Naive thymus-derived CD8-positive, alpha-beta T cell (primary cell): ENCODE measurements around the gene SCN4B. TPM values are rescaled to one million over a fixed set of nuclear protein-coding genes. Genes with fewer than 3 reads are reported as not detected.

Experiments
- ATAC-seq, 2 donors: fragments of 150-1000 bp; cut with Tn5 transposase in 1 of 2; sonication (Bioruptor Pico), chemical (Tn5 transposase) in 1 of 2; 1 replicate in 1 of 2; 2 replicates in 1 of 2; pipeline ENCODE4 v1.10.0; 2021; ENCODE audit warnings: mild to moderate bottlenecking in 2 of 2, moderate library complexity in 2 of 2
- POLR2A ChIA-PET: fragments of 350-600 bp; sonication (Branson Sonifier 250); formaldehyde crosslinking; loops from one replicate; lab custom pipeline; 2021; ENCODE audit warnings: antibody characterized with exemption; lab: Charles Lee
- DNase-seq, 10 donors: peaks; one replicate each; pipeline versions ENCODE4 v3.0.0 to v3.0.0-alpha.2; 2020 to 2022
- H3K27ac Mint-ChIP-seq, 10 donors: one replicate each; pipeline ENCODE4 v1.8.0; 2020 to 2022; ENCODE audit warnings: mild to moderate bottlenecking in 10 of 10, mixed read lengths in 10 of 10, moderate library complexity in 4 of 10, inconsistent platforms in 1 of 10
- H3K27me3 Mint-ChIP-seq, 5 donors: one replicate each; pipeline ENCODE4 v1.8.0; 2021 to 2022; ENCODE audit warnings: mixed read lengths in 5 of 5
- H3K36me3 Mint-ChIP-seq, 3 donors: one replicate each; pipeline ENCODE4 v1.8.0; 2020 to 2022; ENCODE audit warnings: mixed read lengths in 3 of 3, mild to moderate bottlenecking in 2 of 3, inconsistent platforms in 1 of 3
- H3K4me1 Mint-ChIP-seq, 4 donors: one replicate each; pipeline ENCODE4 v1.8.0; 2021 to 2022; ENCODE audit warnings: mixed read lengths in 4 of 4
- H3K4me3 Mint-ChIP-seq, 10 donors: one replicate each; pipeline ENCODE4 v1.8.0; 2020 to 2022; ENCODE audit warnings: mild to moderate bottlenecking in 10 of 10, mixed read lengths in 10 of 10, moderate library complexity in 6 of 10, inconsistent platforms in 1 of 10
- H3K9me3 Mint-ChIP-seq, 9 donors: one replicate each; pipeline ENCODE4 v1.8.0; 2020 to 2022; ENCODE audit warnings: mixed read lengths in 9 of 9, mild to moderate bottlenecking in 3 of 9, inconsistent platforms in 1 of 9, moderate library complexity in 1 of 9
- polyA plus RNA-seq, 3 donors: library from polyadenylated mRNA; unstranded; fragments of 300-500 nt; fragmentation: Illumina TruSeq; gene quantifications; one replicate each; pipeline ENCODE4 v1.2.3, GENCODE V29; 2021
- total RNA-seq, 8 experiments: library from RNA in 2 of 8; stranded (reverse) in 2 of 8; gene quantifications; one replicate each; pipeline ENCODE4 v1.2.3 and lab custom pipeline; 2021 to 2026

SCN4B gene
- total and polyA plus RNA-seq, 5 experiments from 2014 or later = not detected

DNA sequence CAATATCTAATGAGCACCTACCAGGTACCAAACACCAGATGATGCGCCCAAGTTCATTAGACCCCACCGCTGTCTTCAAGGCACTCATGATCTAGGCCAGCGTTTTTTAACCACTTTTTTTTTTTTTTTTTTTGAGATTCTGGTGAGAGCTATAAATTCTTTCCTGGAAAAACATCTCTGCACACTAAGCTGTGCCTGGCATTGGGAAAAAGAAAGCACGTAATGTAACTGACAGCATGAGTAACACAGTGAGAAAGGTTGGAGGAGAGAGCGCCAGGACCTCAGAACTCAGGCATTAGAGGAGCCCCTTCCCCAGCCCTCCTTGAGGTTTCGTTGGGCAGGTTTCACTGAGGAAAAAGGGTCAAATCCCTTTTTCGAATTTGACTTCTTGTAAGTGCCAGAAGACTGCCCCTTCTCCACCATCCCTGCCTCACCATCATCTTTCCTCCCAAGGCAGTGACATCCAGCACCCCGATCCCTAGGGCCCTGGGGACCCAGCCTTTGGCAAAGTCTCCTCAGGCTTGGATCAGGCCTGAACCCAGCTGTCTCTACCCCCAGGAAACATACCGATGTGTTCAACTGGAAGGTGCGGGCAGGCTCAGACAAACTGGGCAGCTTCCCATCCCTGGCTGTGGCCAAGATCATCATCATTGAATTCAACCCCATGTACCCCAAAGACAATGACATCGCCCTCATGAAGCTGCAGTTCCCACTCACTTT is 39.8 kb downstream of the SCN4B start:
- POLR2A ChIA-PET = interaction anchor here (0.6 kb wide), 2 partner anchors 9 to 405 kb away, joined by 3 read pairs; no protein-coding TSS in a partner anchor
- no peaks in the 10 kb centered on the region for H3K9me3 Mint-ChIP-seq
- no peak overlapping the region for H3K27ac Mint-ChIP-seq
- H3K36me3 Mint-ChIP-seq = no peaks in the 10 kb centered on the region
- DNase-seq (no peak), ATAC-seq (no peak)
- H3K27me3 Mint-ChIP-seq = peaks cover 0 to 8% (median 4%) of the 10 kb centered on the region in 5 donors
- no peak overlapping the region for H3K4me3 Mint-ChIP-seq
- H3K4me1 Mint-ChIP-seq = peaks cover 6 to 25% (median 13%) of the 10 kb centered on the region in 4 donors

DNA sequence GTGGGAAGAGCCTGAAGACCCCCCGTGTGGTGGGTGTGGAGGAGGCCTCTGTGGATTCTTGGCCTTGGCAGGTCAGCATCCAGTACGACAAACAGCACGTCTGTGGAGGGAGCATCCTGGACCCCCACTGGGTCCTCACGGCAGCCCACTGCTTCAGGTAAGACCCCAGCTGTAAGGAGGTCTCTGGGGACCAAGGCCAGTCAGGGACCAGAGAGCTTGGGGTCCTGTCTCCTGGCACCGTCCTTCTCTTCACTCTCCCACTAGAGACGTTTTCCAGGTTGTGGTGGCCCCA is 40.9 kb downstream of the SCN4B start:
- no peak for ATAC-seq
- POLR2A ChIA-PET = no interaction called here
- Mint-ChIP-seq H3K36me3 (no peaks in the 10 kb centered on the region), H3K27ac (no peak overlapping the region), H3K4me1 (peaks cover 0 to 13% (median 3%) of the 10 kb centered on the region in 4 donors), H3K9me3 (no peaks in the 10 kb centered on the region), H3K27me3 (peaks cover 0 to 8% (median 4%) of the 10 kb centered on the region in 5 donors), H3K4me3 (no peak overlapping the region)
- no peak for DNase-seq

DNA sequence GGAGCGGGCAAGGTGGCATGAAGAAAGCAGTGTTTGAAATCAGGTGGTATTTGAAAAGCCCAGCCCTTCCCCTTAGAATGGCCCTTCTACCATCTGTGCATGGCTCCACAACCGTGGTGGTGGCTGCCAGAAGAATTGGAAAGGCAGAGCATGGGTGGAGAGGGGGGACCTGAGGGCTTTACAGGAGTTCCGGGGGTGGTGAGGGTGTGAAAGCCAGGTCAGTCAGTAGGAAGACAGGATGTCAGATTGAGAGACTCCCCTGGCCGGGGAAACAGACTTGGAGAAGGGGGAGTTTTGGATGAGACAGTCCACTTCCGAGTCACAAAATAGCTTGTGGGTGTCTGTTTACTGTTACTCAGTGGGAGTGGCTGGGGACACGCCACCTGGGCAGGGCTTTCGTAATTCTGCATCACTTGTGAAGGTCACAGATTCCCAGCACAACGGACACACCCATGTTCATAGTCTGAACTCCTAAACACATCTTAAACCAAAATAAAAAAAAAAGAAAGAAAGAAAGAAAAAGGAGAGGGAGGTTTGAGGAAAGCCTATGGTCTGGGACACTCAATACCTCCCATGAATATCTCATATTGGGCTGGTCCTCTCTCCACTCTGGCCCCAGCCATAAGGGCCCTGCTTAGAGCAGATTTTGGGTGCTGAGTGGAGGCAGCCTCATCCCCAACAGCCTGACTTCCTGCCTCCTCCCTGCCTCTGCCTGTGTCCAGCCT is 41.4 kb downstream of the SCN4B start:
- H3K27ac Mint-ChIP-seq = no peak overlapping the region
- no peak for ATAC-seq
- H3K4me1 Mint-ChIP-seq = peaks cover 0 to 13% (median 3%) of the 10 kb centered on the region in 4 donors
- peaks cover 0 to 8% (median 4%) of the 10 kb centered on the region in 5 donors for H3K27me3 Mint-ChIP-seq
- no peak overlapping the region for H3K4me3 Mint-ChIP-seq
- POLR2A ChIA-PET = no interaction called here
- H3K36me3 Mint-ChIP-seq = no peaks in the 10 kb centered on the region
- no peaks in the 10 kb centered on the region for H3K9me3 Mint-ChIP-seq
- no peak for DNase-seq

DNA sequence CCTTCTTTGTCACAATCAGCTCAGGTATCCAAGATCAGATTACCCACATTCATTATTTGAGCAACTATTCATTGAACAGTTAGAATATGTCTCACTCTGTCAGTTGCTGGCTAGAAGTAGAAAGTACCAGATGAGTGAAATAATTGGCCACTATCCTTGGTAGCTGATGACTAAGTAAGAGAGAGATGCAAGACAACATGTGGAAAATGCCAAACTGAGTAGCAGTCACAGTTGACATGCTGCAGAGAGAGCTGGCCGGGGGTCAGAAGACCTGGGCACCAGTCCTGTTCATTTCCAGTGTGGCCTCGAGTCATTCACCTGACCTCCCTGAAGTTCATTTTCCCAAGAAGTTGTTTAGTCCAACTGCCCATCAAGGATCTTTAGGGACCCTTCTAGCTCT is 43.4 kb downstream of the SCN4B start:
- H3K9me3 Mint-ChIP-seq = no peaks in the 10 kb centered on the region
- H3K4me3 Mint-ChIP-seq = no peak overlapping the region
- DNase-seq = no peak
- peaks cover 0 to 5% (median 3%) of the 10 kb centered on the region in 5 donors for H3K27me3 Mint-ChIP-seq
- H3K4me1 Mint-ChIP-seq = peaks cover 0 to 3% (median 1%) of the 10 kb centered on the region in 4 donors
- ATAC-seq = no peak
- H3K27ac Mint-ChIP-seq = no peak overlapping the region
- no peaks in the 10 kb centered on the region for H3K36me3 Mint-ChIP-seq
- POLR2A ChIA-PET = no interaction called here

DNA sequence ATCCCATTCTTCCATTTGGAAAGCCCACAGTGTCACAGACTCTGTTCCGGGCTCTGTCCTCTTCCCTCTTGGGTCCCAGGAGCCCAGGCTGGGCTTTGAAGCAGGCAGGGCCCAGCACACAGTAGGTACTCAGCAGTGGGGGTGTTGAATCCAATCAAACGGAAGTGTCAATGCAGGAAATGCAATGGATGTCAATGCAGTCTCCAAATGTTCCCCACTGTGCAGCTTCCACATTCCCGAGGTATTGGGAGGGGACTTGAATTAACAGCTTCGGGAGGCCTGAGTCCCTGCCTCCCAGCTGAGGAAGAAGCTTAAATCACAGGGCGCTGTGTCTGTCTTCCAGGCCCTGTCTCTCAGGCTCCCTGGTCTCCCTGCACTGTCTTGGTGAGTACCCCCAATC is 44.1 kb downstream of the SCN4B start:
- peaks cover 0 to 3% (median 0%) of the 10 kb centered on the region in 4 donors for H3K4me1 Mint-ChIP-seq
- POLR2A ChIA-PET = no interaction called here
- ATAC-seq (no peak), DNase-seq (no peak)
- no peak overlapping the region for H3K27ac Mint-ChIP-seq
- H3K27me3 Mint-ChIP-seq = peaks cover 0 to 5% (median 3%) of the 10 kb centered on the region in 5 donors
- H3K36me3 Mint-ChIP-seq = no peaks in the 10 kb centered on the region
- no peak overlapping the region for H3K4me3 Mint-ChIP-seq
- H3K9me3 Mint-ChIP-seq = no peaks in the 10 kb centered on the region

DNA sequence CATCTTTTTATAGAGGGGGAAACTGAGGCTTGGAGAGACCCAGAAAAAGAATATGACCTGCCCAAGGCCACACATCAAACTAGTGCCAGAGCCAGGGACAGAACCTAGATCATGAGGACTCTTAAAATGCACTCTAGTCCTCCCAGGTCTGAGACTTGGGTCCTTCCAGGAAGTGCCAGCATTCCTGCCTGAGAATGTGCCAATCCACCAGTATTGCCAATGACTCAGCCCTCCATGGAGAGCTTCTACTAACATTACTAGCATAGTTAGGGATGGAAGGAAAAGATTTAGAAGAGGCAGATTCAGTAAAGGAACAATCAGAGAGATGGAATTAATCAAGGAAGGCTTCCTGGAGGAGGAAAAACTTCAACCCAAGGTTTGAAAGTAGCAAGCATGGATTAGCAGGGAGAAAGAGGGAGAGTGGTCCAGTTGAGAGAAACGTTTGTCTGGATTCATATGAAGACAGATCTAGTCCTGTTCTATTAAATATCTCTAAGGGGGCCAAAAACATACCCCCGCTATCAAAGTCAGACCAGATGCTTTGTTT is 45.8 kb downstream of the SCN4B start:
- POLR2A ChIA-PET = no interaction called here
- Mint-ChIP-seq H3K4me1 (peaks cover 0 to 4% (median 0%) of the 10 kb centered on the region in 4 donors), H3K27ac (peak overlapping the region in 1 of 10 donors; percentile 48), H3K4me3 (no peak overlapping the region), H3K36me3 (no peaks in the 10 kb centered on the region), H3K9me3 (no peaks in the 10 kb centered on the region), H3K27me3 (peaks cover 0 to 3% (median 2%) of the 10 kb centered on the region in 5 donors)
- DNase-seq (no peak), ATAC-seq (no peak)

DNA sequence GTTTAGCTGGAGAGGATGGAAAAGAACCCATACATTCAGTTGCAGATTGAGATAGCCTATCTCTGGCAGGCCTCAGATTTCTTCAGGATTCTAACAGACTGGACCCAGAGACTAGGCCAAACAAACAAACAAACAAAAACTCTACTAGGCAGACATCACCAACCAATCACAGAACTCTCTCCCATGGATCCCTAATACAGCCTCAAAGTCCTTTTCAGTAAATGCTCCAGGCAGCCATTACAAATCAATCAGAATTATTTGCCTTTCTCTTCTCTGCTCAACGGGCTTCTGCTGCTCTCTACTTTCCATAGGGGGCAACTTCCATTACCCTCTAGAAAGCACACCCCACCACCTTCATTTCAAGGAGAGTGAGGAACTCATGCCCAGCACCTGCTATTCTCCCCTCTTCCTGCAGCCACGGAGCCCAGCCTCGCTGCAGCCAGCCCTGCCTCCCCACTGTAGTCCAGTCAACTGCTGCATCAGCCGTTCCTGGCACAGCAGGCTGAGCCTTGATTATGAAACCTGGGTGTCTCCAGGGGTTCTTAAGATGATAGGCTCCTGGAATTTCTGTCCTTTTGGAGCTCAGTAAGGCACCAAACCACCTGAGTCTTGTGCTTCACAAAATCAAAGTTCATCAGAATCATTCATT is 46.8 kb downstream of the SCN4B start:
- Mint-ChIP-seq H3K4me1 (peaks cover 0 to 4% (median 0%) of the 10 kb centered on the region in 4 donors), H3K4me3 (no peak overlapping the region), H3K9me3 (no peaks in the 10 kb centered on the region), H3K27ac (peak overlapping the region in 1 of 10 donors; percentile 12), H3K27me3 (peaks cover 0 to 3% (median 2%) of the 10 kb centered on the region in 5 donors), H3K36me3 (no peaks in the 10 kb centered on the region)
- DNase-seq = no peak
- POLR2A ChIA-PET = no interaction called here
- no peak for ATAC-seq

DNA sequence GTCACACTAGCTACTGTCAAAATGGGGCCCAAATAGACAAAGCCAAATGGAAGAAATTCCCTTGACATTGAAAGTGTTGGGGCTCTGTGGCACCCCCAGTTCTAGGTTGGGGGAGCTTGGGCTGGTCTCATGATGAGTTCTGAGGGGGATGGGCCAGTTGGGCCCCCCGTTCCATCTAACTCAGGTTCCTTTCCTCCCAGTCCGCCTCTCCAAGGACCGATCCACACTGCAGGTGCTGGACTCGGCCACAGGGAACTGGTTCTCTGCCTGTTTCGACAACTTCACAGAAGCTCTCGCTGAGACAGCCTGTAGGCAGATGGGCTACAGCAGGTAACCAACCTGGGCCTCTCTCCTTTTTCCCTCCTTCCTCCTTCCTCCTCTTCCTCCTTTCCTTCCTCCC is 48.1 kb downstream of the SCN4B start:
- peaks cover 0 to 2% (median 0%) of the 10 kb centered on the region in 5 donors for H3K27me3 Mint-ChIP-seq
- POLR2A ChIA-PET = interaction anchor here (0.6 kb wide), 1 partner anchor 414 kb away, joined by 3 read pairs; no protein-coding TSS in a partner anchor
- no peak for ATAC-seq
- no peak overlapping the region for H3K27ac Mint-ChIP-seq
- H3K4me3 Mint-ChIP-seq = no peak overlapping the region
- no peaks in the 10 kb centered on the region for H3K9me3 Mint-ChIP-seq
- H3K36me3 Mint-ChIP-seq = no peaks in the 10 kb centered on the region
- H3K4me1 Mint-ChIP-seq = peaks cover 0 to 2% (median 0%) of the 10 kb centered on the region in 4 donors
- no peak for DNase-seq

DNA sequence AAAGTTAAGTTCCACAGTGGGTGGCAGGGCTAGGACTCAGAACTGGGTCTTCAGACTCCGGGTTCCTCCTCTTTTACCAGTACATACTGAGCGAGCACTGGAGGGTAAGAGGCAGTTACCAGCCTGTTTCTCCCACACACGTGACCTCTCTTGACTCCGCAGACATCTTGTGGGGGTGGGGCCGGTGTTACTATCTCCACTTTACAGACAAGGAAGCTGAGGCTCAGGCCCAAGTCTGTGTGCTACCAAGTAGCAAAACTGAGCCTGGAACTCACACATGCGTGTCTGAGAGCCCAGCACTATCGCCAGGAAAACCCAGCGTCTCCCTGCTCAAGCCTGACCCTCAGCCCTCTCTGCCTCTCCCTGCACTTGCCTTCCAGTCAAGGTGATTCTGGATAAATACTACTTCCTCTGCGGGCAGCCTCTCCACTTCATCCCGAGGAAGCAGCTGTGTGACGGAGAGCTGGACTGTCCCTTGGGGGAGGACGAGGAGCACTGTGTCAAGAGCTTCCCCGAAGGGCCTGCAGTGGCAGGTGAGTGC is 49.8 kb downstream of the SCN4B start:
- DNase-seq = no peak
- Mint-ChIP-seq H3K4me1 (peaks cover 0 to 2% (median 0%) of the 10 kb centered on the region in 4 donors), H3K36me3 (no peaks in the 10 kb centered on the region), H3K27ac (no peak overlapping the region), H3K9me3 (no peaks in the 10 kb centered on the region), H3K4me3 (no peak overlapping the region), H3K27me3 (peaks cover 0 to 4% (median 0%) of the 10 kb centered on the region in 5 donors)
- POLR2A ChIA-PET = no interaction called here
- ATAC-seq = no peak

DNA sequence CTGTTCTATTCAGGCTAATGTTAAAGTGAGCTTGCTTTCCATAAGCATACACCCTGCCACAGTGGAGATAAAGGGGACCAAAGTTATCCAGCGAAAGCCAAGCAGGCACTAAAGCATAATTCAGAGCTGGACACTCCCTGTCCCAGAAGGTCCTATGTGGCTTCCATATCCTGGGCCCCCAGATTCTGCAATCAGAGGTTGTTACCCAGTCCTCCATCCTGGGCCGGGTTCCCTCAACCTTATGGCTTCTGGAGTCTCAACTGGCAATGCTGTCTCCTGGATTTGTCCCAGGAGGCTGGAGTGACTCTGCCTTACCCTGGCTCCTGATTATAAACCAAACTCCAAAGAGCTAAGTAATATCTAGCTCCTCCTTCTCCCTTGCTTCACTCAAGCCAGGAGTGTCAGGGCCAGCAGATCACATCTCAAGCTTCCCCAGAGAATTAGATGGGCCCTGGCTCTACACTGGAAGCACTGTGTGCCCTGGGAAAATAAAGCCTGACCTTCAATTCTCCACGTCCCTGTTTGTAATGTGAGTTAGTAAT is 51.9 kb downstream of the SCN4B start:
- H3K36me3 Mint-ChIP-seq = no peaks in the 10 kb centered on the region
- H3K4me1 Mint-ChIP-seq = peaks cover 0 to 2% (median 0%) of the 10 kb centered on the region in 4 donors
- POLR2A ChIA-PET = no interaction called here
- H3K27me3 Mint-ChIP-seq = peaks cover 0 to 7% (median 0%) of the 10 kb centered on the region in 5 donors
- ATAC-seq = no peak
- H3K9me3 Mint-ChIP-seq = no peaks in the 10 kb centered on the region
- no peak overlapping the region for H3K4me3 Mint-ChIP-seq
- DNase-seq = no peak
- no peak overlapping the region for H3K27ac Mint-ChIP-seq

DNA sequence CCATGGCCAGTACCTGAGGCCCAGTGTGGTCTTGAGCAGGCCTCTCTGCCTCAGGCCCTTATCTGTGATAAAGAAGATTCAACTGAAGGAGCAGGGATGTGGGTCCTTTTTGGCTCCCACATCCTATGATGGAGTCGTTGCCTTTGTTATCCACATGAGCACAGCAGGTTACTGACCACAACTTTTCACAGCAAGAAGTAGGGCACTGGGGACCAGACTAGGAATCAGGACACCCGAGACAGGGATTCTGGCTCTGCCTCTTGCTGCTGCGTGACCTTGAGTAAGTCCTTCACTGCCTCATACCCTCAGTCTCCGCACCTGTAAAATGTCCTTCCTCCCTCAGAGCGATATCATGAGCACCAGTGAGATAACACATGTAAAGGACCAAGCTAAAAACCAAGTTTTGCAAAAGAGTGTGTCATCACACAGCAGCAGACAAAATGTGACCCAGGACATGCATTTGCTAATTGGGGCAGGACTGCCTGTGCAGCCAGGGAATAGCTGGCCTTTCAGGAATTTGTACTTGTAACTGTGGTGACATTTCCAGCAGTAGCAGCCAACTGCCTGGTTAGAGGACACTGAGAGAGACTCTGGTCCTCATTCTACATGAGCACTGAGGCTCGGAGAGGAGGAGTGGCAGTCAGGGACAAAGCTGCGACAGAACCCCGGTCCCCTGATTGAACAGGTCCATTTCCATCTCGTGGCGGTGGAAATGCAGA is 52.6 kb downstream of the SCN4B start:
- Mint-ChIP-seq H3K9me3 (no peaks in the 10 kb centered on the region), H3K27ac (no peak overlapping the region), H3K36me3 (no peaks in the 10 kb centered on the region), H3K27me3 (peaks cover 0 to 7% (median 0%) of the 10 kb centered on the region in 5 donors), H3K4me1 (peaks cover 0 to 2% (median 0%) of the 10 kb centered on the region in 4 donors), H3K4me3 (no peak overlapping the region)
- POLR2A ChIA-PET = no interaction called here
- no peak for ATAC-seq
- no peak for DNase-seq
